ENCODE data around the gene CFAP20DC.

- TF ChIP-seq, protein P1, sequence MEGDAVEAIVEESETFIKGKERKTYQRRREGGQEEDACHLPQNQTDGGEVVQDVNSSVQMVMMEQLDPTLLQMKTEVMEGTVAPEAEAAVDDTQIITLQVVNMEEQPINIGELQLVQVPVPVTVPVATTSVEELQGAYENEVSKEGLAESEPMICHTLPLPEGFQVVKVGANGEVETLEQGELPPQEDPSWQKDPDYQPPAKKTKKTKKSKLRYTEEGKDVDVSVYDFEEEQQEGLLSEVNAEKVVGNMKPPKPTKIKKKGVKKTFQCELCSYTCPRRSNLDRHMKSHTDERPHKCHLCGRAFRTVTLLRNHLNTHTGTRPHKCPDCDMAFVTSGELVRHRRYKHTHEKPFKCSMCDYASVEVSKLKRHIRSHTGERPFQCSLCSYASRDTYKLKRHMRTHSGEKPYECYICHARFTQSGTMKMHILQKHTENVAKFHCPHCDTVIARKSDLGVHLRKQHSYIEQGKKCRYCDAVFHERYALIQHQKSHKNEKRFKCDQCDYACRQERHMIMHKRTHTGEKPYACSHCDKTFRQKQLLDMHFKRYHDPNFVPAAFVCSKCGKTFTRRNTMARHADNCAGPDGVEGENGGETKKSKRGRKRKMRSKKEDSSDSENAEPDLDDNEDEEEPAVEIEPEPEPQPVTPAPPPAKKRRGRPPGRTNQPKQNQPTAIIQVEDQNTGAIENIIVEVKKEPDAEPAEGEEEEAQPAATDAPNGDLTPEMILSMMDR (IDR thresholded peaks at IDR 0.05): no peak
- TF ChIP-seq POLR2A (IDR thresholded peaks at IDR 0.05) (no peak), POLR2AphosphoS5 (IDR thresholded peaks at IDR 0.05; ENCODE audit: insufficient read depth in 1 of 2, low read depth in 1 of 2) (no peak)
Observed at GRCh38 chr3:58751235-58751634, 298.6 kb downstream of the CFAP20DC start.

Measured in vagina (tissue), 2 donors.